B cell (primary cell): ENCODE data around the gene MYPOP. TPM values are rescaled to one million over a fixed set of nuclear protein-coding genes. Genes with fewer than 3 reads are reported as not detected.

Experiments used
- ATAC-seq: fragments of 200-7000 bp; cut with Tn5 transposase; one replicate; pipeline ENCODE4 v1.10.0; 2021; ENCODE audit warnings: low read depth, mild to moderate bottlenecking, moderate number of reproducible peaks, moderate library complexity
- CTCF ChIA-PET: fragments of 350-600 bp; sonication (Branson Sonifier 250); formaldehyde crosslinking; loops from one replicate; lab custom pipeline; 2021; ENCODE audit warnings: antibody characterized with exemption, inconsistent platforms; lab: Charles Lee
- POLR2A ChIA-PET: fragments of 350-600 bp; sonication (Branson Sonifier 250); formaldehyde crosslinking; loops from one replicate; lab custom pipeline; 2021; ENCODE audit warnings: antibody characterized with exemption; lab: Charles Lee
- DNase-seq: peaks from one replicate; pipeline ENCODE4 v3.0.0; 2013
- H2AFZ ChIP-seq: 2 replicates; pipeline ENCODE4 v1.6.1; 2012; ENCODE audit warnings: mild to moderate bottlenecking, low read depth, low read length; ENCODE audit not compliant: insufficient read depth, poor library complexity, severe bottlenecking
- H3K27ac ChIP-seq, 2 donors: 1 replicate in 1 of 2; 2 replicates in 1 of 2; pipeline ENCODE4 v1.5.1; 2012 to 2013; ENCODE audit warnings: low read length in 2 of 2, mild to moderate bottlenecking in 2 of 2, moderate library complexity in 1 of 2
- H3K27me3 ChIP-seq, 4 experiments: fragments of 200-600 bp in 1 of 4; sonication (generic) in 1 of 4; replicated peaks in 1 of 4; 1 replicate in 2 of 4; 2 replicates in 2 of 4; pipeline versions ENCODE4 v1.6.1 to v1.7.0; 2013 to 2016; ENCODE audit warnings: low read length in 3 of 4, mild to moderate bottlenecking in 2 of 4, mixed read lengths in 1 of 4, moderate library complexity in 1 of 4; ENCODE audit not compliant: insufficient read depth in 4 of 4, control insufficient read depth in 3 of 4; ENCODE audit errors: control extremely low read depth in 1 of 4
- H3K36me3 ChIP-seq, 2 experiments: replicated peaks in 1 of 2; 1 replicate in 1 of 2; 2 replicates in 1 of 2; pipeline versions ENCODE4 v1.6.1 to v1.7.1; 2013; ENCODE audit warnings: low read length in 1 of 2; ENCODE audit not compliant: insufficient read depth in 2 of 2, control insufficient read depth in 1 of 2; ENCODE audit errors: control extremely low read depth in 1 of 2, extremely low read depth in 1 of 2
- H3K4me1 ChIP-seq, 2 donors: fragments of 200-600 bp in 1 of 2; sonication (generic) in 1 of 2; 1 replicate in 1 of 2; 2 replicates in 1 of 2; pipeline versions ENCODE4 v1.5.1 to v1.6.1; 2013 to 2017; ENCODE audit warnings: low read length in 2 of 2; ENCODE audit not compliant: control insufficient read depth in 2 of 2, insufficient read depth in 2 of 2
- H3K4me2 ChIP-seq: replicated peaks from 2 replicates; pipeline ENCODE3; 2012; ENCODE audit warnings: mild to moderate bottlenecking, low read depth, low read length; ENCODE audit not compliant: poor library complexity, severe bottlenecking
- H3K4me3 ChIP-seq, 5 experiments: fragments of 200-600 bp in 1 of 5; sonication (generic) in 1 of 5; 1 replicate in 3 of 5; 2 replicates in 2 of 5; pipeline versions ENCODE4 v1.5.1 to v1.7.0; 2011 to 2016; ENCODE audit warnings: low read length in 4 of 5, mild to moderate bottlenecking in 4 of 5, low read depth in 2 of 5, control low read depth in 1 of 5, moderate library complexity in 1 of 5; ENCODE audit not compliant: insufficient read depth in 1 of 5; ENCODE audit errors: control extremely low read depth in 1 of 5, extremely low read depth in 1 of 5
- H3K79me2 ChIP-seq: fragments of 200-600 bp; sonication (generic); one replicate; pipeline ENCODE4 v1.6.0; 2016; ENCODE audit warnings: low read length; ENCODE audit not compliant: control insufficient read depth, insufficient read depth
- H3K9ac ChIP-seq: fragments of 200-600 bp; sonication (generic); 2 replicates; pipeline ENCODE4 v1.6.1; 2017; ENCODE audit warnings: mild to moderate bottlenecking, low read length, moderate library complexity
- H3K9me3 ChIP-seq, 3 donors: one replicate each; pipeline versions ENCODE4 v1.6.1 to v1.7.1; 2013; ENCODE audit warnings: low read length in 2 of 3; ENCODE audit not compliant: control insufficient read depth in 2 of 3, insufficient read depth in 1 of 3; ENCODE audit errors: control extremely low read depth in 1 of 3
- H4K20me1 ChIP-seq: 2 replicates; pipeline ENCODE4 v1.6.0; 2012; ENCODE audit warnings: mild to moderate bottlenecking, low read length; ENCODE audit not compliant: insufficient read depth, control insufficient read depth, poor library complexity, severe bottlenecking
- H3K27ac Mint-ChIP-seq: one replicate; pipeline ENCODE4 v1.8.0; 2021; ENCODE audit warnings: mixed read lengths
- H3K27me3 Mint-ChIP-seq: one replicate; pipeline ENCODE4 v1.8.0; 2021; ENCODE audit warnings: mixed read lengths
- H3K4me1 Mint-ChIP-seq: one replicate; pipeline ENCODE4 v1.8.0; 2021; ENCODE audit warnings: mixed read lengths
- H3K4me3 Mint-ChIP-seq: one replicate; pipeline ENCODE4 v1.8.0; 2021; ENCODE audit warnings: mixed read lengths
- H3K9me3 Mint-ChIP-seq: one replicate; pipeline ENCODE4 v1.8.0; 2022; ENCODE audit warnings: mixed read lengths; ENCODE audit not compliant: insufficient read depth
- CTCF ChIP-seq: fragments of 200-600 bp; IDR thresholded peaks from one replicate; pipeline ENCODE4 v1.8.0; 2022; ENCODE audit warnings: antibody characterized with exemption, mild to moderate bottlenecking
- EZH2 ChIP-seq: IDR thresholded peaks from 2 replicates; pipeline ENCODE4 v1.6.1; 2012; ENCODE audit warnings: borderline replicate concordance, low read depth, mild to moderate bottlenecking, moderate library complexity, low read length; ENCODE audit not compliant: insufficient read depth, poor library complexity, severe bottlenecking
- WGBS: methylation state at CpG from one replicate; pipeline ENCODE4 v1.1.5; 2013; ENCODE audit warnings: missing lambda C conversion rate; ENCODE audit not compliant: insufficient coverage; 5-methylcytosine and 5-hydroxymethylcytosine counted together
- intact Hi-C: fragments of 100-400 bp; cut with micrococcal nuclease; formaldehyde crosslinking; loops from one replicate; pipeline ENCODE4 v1.10.0; 2022
- polyA plus RNA-seq: library from polyadenylated mRNA; depleted of rRNA; stranded (reverse); fragments of >200 nt; gene quantifications from 2 replicates; pipeline ENCODE4 v1.2.3, GENCODE V29; 2012
- total RNA-seq, 2 donors: library from RNA; stranded (reverse); fragments of 120-200 nt in 1 of 2; gene quantifications; 1 replicate in 1 of 2; 2 replicates in 1 of 2; pipeline versions ENCODE4 v1.2.3 to v1.2.4, GENCODE V29; 2013 to 2022

MYPOP gene
- total and polyA plus RNA-seq, 2 donors (not counting 1 experiment from before 2014, with no cell fraction given), result 5.7 to 12.1 TPM

- Histone ChIP-seq H3K4me1 (peaks cover 24 to 39% of the 10 kb centered on the region in 2 donors), H2AFZ (peak overlapping the region; percentile 90)
- H3K27ac Mint-ChIP-seq, result peak overlapping the region; percentile 46
Observed at GRCh38 chr19:45884682-45885555, 17.5 kb downstream of the MYPOP start.

More at GRCh38 chr19:45884682-45885555, 17.5 kb downstream of the MYPOP start:
- WGBS, result 76% methylated on average over 72 of the region's 72 CpGs
- Mint-ChIP-seq H3K4me3 (peak overlapping the region; percentile 95), H3K4me1 (peaks cover 28% of the 10 kb centered on the region), H3K9me3 (no peaks in the 10 kb centered on the region), H3K27me3 (peaks cover 3% of the 10 kb centered on the region)
- no peak for DNase-seq
- TF ChIP-seq EZH2, result no peak
- no peak for TF ChIP-seq CTCF
- Histone ChIP-seq H4K20me1 (peaks cover 39% of the 10 kb centered on the region), H3K4me2 (peak overlapping the region; percentile 97), H3K9ac (peak overlapping the region; percentile 74), H3K36me3 (peaks cover 0 to 4% of the 10 kb centered on the region in 2 experiments), H3K27ac (peak overlapping the region in 1 of 2 donors; percentile 82), H3K79me2 (peaks cover 29% of the 10 kb centered on the region), H3K9me3 (peaks cover 0 to 2% (median 0%) of the 10 kb centered on the region in 3 donors), H3K27me3 (no peaks in the 10 kb centered on the region), H3K4me3 (peak overlapping the region in 4 of 5 experiments; percentile 68 to 86 (median 76))
- POLR2A ChIA-PET, result interaction anchor here (1.1 to 2.9 kb wide), 3 partner anchors 17 to 1385 kb away, joined by 5 to 33 read pairs (median 8); partner anchors contain the start of genes MYPOP, SYMPK and ZNF180
- intact Hi-C loops, result loop anchor here (5.0 kb wide), 1 partner anchor 378 kb away; the partner anchor contains the start of gene VASP
- ATAC-seq, result no peak
- CTCF ChIA-PET, result interaction anchor here (0.8 to 3.4 kb wide), 3 partner anchors 16 to 68 kb away, joined by 3 to 24 read pairs (median 3); partner anchors contain the start of genes FOXA3 and SYMPK
